ENCODE measurements around the gene TSC2. TPM values are rescaled to one million over a fixed set of nuclear protein-coding genes. Genes with fewer than 3 reads are reported as not detected.

Gene TSC2
- 144 TPM in 2 replicates for total RNA-seq
- 87.9 and 116 TPM in 2 replicates for polyA plus RNA-seq
- 57.9 and 64.6 TPM in 2 replicates for polyA plus RNA-seq (2011; cell fraction: cytosol; rRNA removed)
- 290 and 403 TPM in 2 replicates for polyA plus RNA-seq (2011; cell fraction: nucleus; rRNA removed)
- polyA plus RNA-seq (2012) = 86.6 and 96.4 TPM in 2 replicates
- 130 and 144 TPM in 2 replicates for polyA minus RNA-seq
- polyA minus RNA-seq (2011; cell fraction: cytosol; rRNA and poly(A)+ RNA removed) = 50.8 TPM
- 109 and 176 TPM in 2 replicates for polyA minus RNA-seq (2011; cell fraction: nucleus; rRNA and poly(A)+ RNA removed)
- percentile 47 among the genes with signal in this experiment for Bru-seq, nascent RNA
- BruChase-seq, experiment 1, labeled RNA remaining after a 6-hour chase = percentile 75 among the genes with signal in this experiment
- percentile 70 among the genes with signal in this experiment for BruChase-seq, experiment 2, labeled RNA remaining after a 2-hour chase
- long read RNA-seq, full-length matches to known transcripts = 29 of 71 reads
- long read RNA-seq, partial matches to known transcripts = 29 of 71 reads
- long read RNA-seq, other reads (novel, unspliced or antisense) = 13 of 71 reads

DNA sequence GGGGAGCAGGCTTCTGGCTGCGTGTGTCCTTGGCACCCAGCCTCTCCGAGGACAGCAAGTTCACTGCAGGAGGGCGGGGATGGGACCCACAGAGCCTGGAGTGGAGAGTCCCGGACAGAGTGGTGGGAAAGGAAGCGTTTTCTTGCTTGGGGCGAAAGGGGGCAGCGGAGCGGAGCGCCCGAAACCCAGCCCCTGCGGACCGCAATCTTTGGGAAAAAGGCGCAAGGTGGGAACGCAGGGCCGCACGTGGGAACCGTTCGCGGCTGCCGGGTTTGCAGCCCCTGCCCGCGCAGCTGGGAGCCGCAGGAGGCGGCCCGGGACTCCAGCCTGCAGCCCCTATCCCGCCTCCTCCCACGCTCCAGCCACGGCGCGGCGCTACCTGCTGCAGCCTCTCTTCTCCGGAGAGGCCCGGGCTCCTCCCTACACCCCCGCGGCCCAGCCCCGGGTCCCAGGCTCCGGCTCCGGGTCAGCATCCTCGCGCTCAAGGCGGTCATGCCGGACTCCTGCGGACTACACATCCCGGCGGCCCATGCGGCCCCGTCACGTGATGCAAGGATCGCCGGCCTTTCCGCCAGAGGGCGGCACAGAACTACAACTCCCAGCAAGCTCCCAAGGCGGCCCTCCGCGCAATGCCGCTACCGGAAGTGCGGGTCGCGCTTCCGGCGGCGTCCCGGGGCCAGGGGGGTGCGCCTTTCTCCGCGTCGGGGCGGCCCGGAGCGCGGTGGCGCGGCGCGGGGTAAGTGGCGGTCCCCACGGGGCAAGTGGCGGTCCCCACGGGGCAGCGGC, at the start of gene TSC2, which contains the start of gene NTHL1:
TSS of gene TSC2 (plus strand) at position 656 of the 786 bp plus-strand sequence. CDS start 631 bp downstream, outside the sequence.
TSS of gene NTHL1 (minus strand) at position 505 of the 786 bp plus-strand sequence. CDS start at position 494, 11 bp downstream.
- Histone ChIP-seq H3K4me3 (replicated peaks in 1 of 3; ENCODE audit: insufficient read depth in 1 of 3, low read depth in 1 of 3, low read length in 3 of 3) (peak within 1 kb of the TSS; percentile 67 to 82 (median 72)), H3K27ac (ENCODE audit: insufficient read depth, low read depth, low read length) (no peak within 1 kb of the TSS), H3K79me2 (ENCODE audit: control insufficient read depth, insufficient read depth, low read length) (peaks cover 10% of the 10 kb centered on the region), H3K4me1 (ENCODE audit: control insufficient read depth, extremely low read depth, insufficient read depth, low read length) (peaks cover 35% of the 10 kb centered on the region), H3K27me3 (ENCODE audit: control insufficient read depth in 2 of 2, insufficient read depth in 2 of 2, low read length in 2 of 2) (no peaks in the 10 kb centered on the region), H2AFZ (ENCODE audit: low read depth, low read length) (peak within 1 kb of the TSS; percentile 81), H3K9me1 (replicated peaks; ENCODE audit: control insufficient read depth, extremely low read depth, insufficient read depth, low read length) (no peaks in the 10 kb centered on the region), H3K36me3 (ENCODE audit: control insufficient read depth in 2 of 2, extremely low read depth in 1 of 2, insufficient read depth in 2 of 2, low read length in 2 of 2) (peaks cover 0 to 7% of the 10 kb centered on the region in 2 experiments), H3K4me2 (ENCODE audit: insufficient read depth, low read length) (peak within 1 kb of the TSS; percentile 97), H3K9me3 (replicated peaks; ENCODE audit: control insufficient read depth, insufficient read depth, low read length) (no peaks in the 10 kb centered on the region), H4K20me1 (replicated peaks; ENCODE audit: control insufficient read depth, extremely low read depth, insufficient read depth, low read length) (no peaks in the 10 kb centered on the region), H3K9ac (replicated peaks; ENCODE audit: extremely low read depth, insufficient read depth, low read length) (peak within 1 kb of the TSS; percentile 72)
- POLR2A ChIA-PET = interaction anchor here (1.1 to 2.4 kb wide), 2 partner anchors 83 to 108 kb away, joined by 4 to 7 read pairs; partner anchors contain the start of genes RPS2 and TRAF7
- no TSS peak for BruUV-seq (replicated peaks)
- DNase-seq (ENCODE audit: low read depth, low spot score) (peak; percentile 97), FAIRE-seq (peak; percentile 94)
- dilution Hi-C loops (cut with MboI; ENCODE audit: extremely low pct_ligation_motif_present, low sequenced_read_pairs) = loop anchor here (25.0 kb wide), 1 partner anchor 115 kb away; the partner anchor contains the start of gene TRAF7
- CTCF ChIA-PET = interaction anchor here (0.6 to 3.7 kb wide), 11 partner anchors 9 to 204 kb away, joined by 3 to 28 read pairs (median 4); partner anchors contain the start of gene ECI1
- TF ChIP-seq GATA2 (IDR thresholded peaks at IDR 0.05; ENCODE audit: insufficient read depth, insufficient read length, low read depth, low read length) = no peak
- TF ChIP-seq, protein P1, sequence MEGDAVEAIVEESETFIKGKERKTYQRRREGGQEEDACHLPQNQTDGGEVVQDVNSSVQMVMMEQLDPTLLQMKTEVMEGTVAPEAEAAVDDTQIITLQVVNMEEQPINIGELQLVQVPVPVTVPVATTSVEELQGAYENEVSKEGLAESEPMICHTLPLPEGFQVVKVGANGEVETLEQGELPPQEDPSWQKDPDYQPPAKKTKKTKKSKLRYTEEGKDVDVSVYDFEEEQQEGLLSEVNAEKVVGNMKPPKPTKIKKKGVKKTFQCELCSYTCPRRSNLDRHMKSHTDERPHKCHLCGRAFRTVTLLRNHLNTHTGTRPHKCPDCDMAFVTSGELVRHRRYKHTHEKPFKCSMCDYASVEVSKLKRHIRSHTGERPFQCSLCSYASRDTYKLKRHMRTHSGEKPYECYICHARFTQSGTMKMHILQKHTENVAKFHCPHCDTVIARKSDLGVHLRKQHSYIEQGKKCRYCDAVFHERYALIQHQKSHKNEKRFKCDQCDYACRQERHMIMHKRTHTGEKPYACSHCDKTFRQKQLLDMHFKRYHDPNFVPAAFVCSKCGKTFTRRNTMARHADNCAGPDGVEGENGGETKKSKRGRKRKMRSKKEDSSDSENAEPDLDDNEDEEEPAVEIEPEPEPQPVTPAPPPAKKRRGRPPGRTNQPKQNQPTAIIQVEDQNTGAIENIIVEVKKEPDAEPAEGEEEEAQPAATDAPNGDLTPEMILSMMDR (IDR thresholded peaks at IDR 0.05; ENCODE audit: extremely low read depth in 1 of 2, insufficient read depth in 1 of 2, low read depth in 1 of 2, low read length in 2 of 2) = peak in 1 of 2 donors; percentile 35
- peak; percentile 88 for TF ChIP-seq POLR2AphosphoS5 (IDR thresholded peaks at IDR 0.05; ENCODE audit: insufficient read depth, low read depth, low read length)
- no peak for TF ChIP-seq FOS (IDR thresholded peaks at IDR 0.05; ENCODE audit: borderline replicate concordance, insufficient read depth, low read length)
- no peak for TF ChIP-seq EZH2 (IDR thresholded peaks at IDR 0.05; ENCODE audit: borderline replicate concordance, low read depth, low read length, severe bottlenecking)
- TF ChIP-seq, protein P2, sequence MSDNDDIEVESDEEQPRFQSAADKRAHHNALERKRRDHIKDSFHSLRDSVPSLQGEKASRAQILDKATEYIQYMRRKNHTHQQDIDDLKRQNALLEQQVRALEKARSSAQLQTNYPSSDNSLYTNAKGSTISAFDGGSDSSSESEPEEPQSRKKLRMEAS (IDR thresholded peaks at IDR 0.05; ENCODE audit: insufficient read depth, insufficient read length) = peak; percentile 95
- peak; percentile 88 for TF ChIP-seq POLR2A (IDR thresholded peaks at IDR 0.05; ENCODE audit: low read depth, low read length)
- TF ChIP-seq JUN (IDR thresholded peaks at IDR 0.05; ENCODE audit: borderline replicate concordance, insufficient read depth, insufficient read length, low read depth) = no peak
- TF ChIP-seq MYC (IDR thresholded peaks at IDR 0.05; ENCODE audit: low read depth, low read length) = no peak
- intact Hi-C loops (cut with micrococcal nuclease) = loop anchor here (1.0 to 2.0 kb wide), 3 partner anchors 14 to 108 kb away; partner anchors contain the start of gene TRAF7

Data from endothelial cell of umbilical vein (primary cell).